HCT116 (cell line): Measurements from ENCODE around the gene WDR37. TPM values are rescaled to one million over a fixed set of nuclear protein-coding genes. Genes with fewer than 3 reads are reported as not detected.

ENCODE experiments used
- ATAC-seq: fragments of 200-7000 bp; cut with Tn5 transposase; 2 replicates; pipeline ENCODE4 v1.9.1; 2020; ENCODE audit warnings: mild to moderate bottlenecking, moderate library complexity
- BruUV-seq: library from RNA; stranded (reverse); fragments of 400-500 nt; replicated peaks from 2 replicates; lab custom pipeline; 2021; lab: Mats Ljungman, UMichigan
- CTCF ChIA-PET: fragments of 300-600 bp; sonication (Branson Sonifier 250); formaldehyde crosslinking; loops from one replicate; lab custom pipeline; 2021; ENCODE audit warnings: antibody characterized with exemption; lab: Charles Lee
- POLR2A ChIA-PET: fragments of 300-600, 350-600 bp; sonication (Branson Sonifier 250); formaldehyde crosslinking; loops from one replicate; lab custom pipeline; 2021; ENCODE audit warnings: antibody characterized with exemption; lab: Charles Lee
- RAD21 ChIA-PET, 2 experiments: fragments of 300-600 bp; sonication (Branson Sonifier 250); formaldehyde crosslinking; loops; one replicate each; lab custom pipeline; 2023; ENCODE audit warnings: low total read pairs in 2 of 2; ENCODE audit not compliant: uncharacterized antibody in 2 of 2, unreplicated experiment in 2 of 2, low non-redundant PET in 1 of 2; lab: Charles Lee
- DNase-seq: peaks from one replicate; pipeline ENCODE4 v3.0.0-alpha.2; 2010; ENCODE audit warnings: low read depth, low spot score
- H2AFZ ChIP-seq: fragments of 200-600 bp; shearing (Covaris generic), sonication (generic); 2 replicates; pipeline ENCODE4 v1.6.1; 2017; ENCODE audit warnings: low read depth, mixed run types, mixed read lengths, antibody characterized with exemption, low read length; ENCODE audit not compliant: poor library complexity, severe bottlenecking
- H3K27ac ChIP-seq: 2 replicates; pipeline ENCODE4 v1.5.1; 2012; ENCODE audit warnings: low read depth, low read length
- H3K27me3 ChIP-seq: fragments of 200-600 bp; sonication (generic); 2 replicates; pipeline ENCODE4 v1.6.1; 2016; ENCODE audit warnings: mixed run types, low read length, mixed read lengths; ENCODE audit not compliant: insufficient read depth
- H3K36me3 ChIP-seq, 2 experiments: fragments of 200-500 bp in 1 of 2; fragments of 200-600 bp in 1 of 2; sonication (Bioruptor generic) in 1 of 2; sonication (generic) in 1 of 2; 2 replicates each; pipeline versions ENCODE4 v1.5.1 to v1.6.1; 2014 to 2016; ENCODE audit warnings: low read length in 2 of 2, inconsistent platforms in 1 of 2, mixed read lengths in 1 of 2, mixed run types in 1 of 2; ENCODE audit not compliant: insufficient read depth in 2 of 2, control insufficient read depth in 1 of 2
- H3K4me1 ChIP-seq, 2 experiments: fragments of 200-600 bp in 1 of 2; sonication (generic) in 1 of 2; 2 replicates each; pipeline versions ENCODE4 v1.5.1 to v1.6.1; 2012 to 2017; ENCODE audit warnings: low read length in 2 of 2, inconsistent platforms in 1 of 2, mild to moderate bottlenecking in 1 of 2, mixed read lengths in 1 of 2, mixed run types in 1 of 2, moderate library complexity in 1 of 2; ENCODE audit not compliant: insufficient read depth in 2 of 2, control insufficient read depth in 1 of 2
- H3K4me2 ChIP-seq: fragments of 200-600 bp; sonication (generic); 2 replicates; pipeline ENCODE4 v1.6.1; 2017; ENCODE audit warnings: mixed run types, low read length, mixed read lengths
- H3K4me3 ChIP-seq, 2 experiments: fragments of 200-600 bp in 1 of 2; sonication (generic) in 1 of 2; replicated peaks in 1 of 2; 2 replicates each; pipeline ENCODE4 v1.5.1; 2011 to 2016; ENCODE audit warnings: low read length in 2 of 2, control low read depth in 1 of 2, low read depth in 1 of 2, mild to moderate bottlenecking in 1 of 2, mixed read lengths in 1 of 2, mixed run types in 1 of 2
- H3K79me2 ChIP-seq: fragments of 200-600 bp; sonication (generic); 2 replicates; pipeline ENCODE4 v1.6.1; 2017; ENCODE audit warnings: mild to moderate bottlenecking, mixed run types, low read length, moderate library complexity, mixed read lengths; ENCODE audit not compliant: insufficient read depth
- H3K9ac ChIP-seq: fragments of 200-600 bp; sonication (generic); 2 replicates; pipeline ENCODE4 v1.6.1; 2016; ENCODE audit warnings: low read length, mixed read lengths
- H3K9me2 ChIP-seq: fragments of 200-600 bp; sonication (generic), shearing (Covaris generic); 2 replicates; pipeline ENCODE4 v1.6.1; 2017; ENCODE audit warnings: mixed run types, mild to moderate bottlenecking, moderate library complexity; ENCODE audit not compliant: insufficient read depth
- H3K9me3 ChIP-seq, 2 experiments: fragments of 200-500 bp in 1 of 2; fragments of 200-600 bp in 1 of 2; sonication (Bioruptor generic) in 1 of 2; sonication (generic) in 1 of 2; 2 replicates each; pipeline ENCODE4 v1.6.1; 2014 to 2017; ENCODE audit warnings: low read length in 2 of 2, mixed read lengths in 2 of 2, inconsistent platforms in 1 of 2, low read depth in 1 of 2, mild to moderate bottlenecking in 1 of 2, mixed run types in 1 of 2, moderate library complexity in 1 of 2; ENCODE audit not compliant: control insufficient read depth in 1 of 2, insufficient read depth in 1 of 2
- H4K20me1 ChIP-seq: fragments of 200-600 bp; sonication (generic), shearing (Covaris generic); 2 replicates; pipeline ENCODE4 v1.6.1; 2017; ENCODE audit warnings: mixed run types, mild to moderate bottlenecking, moderate library complexity; ENCODE audit not compliant: insufficient read depth
- CBX3 ChIP-seq: IDR thresholded peaks from 2 replicates; pipeline ENCODE4 v1.6.1; 2012; ENCODE audit warnings: low read depth
- EZH2phosphoT487 ChIP-seq: fragments of 200-600 bp; IDR thresholded peaks from 2 replicates; pipeline ENCODE4 v1.6.1; 2018; ENCODE audit warnings: antibody characterized with exemption, borderline replicate concordance
- FOSL1 ChIP-seq: IDR thresholded peaks from 2 replicates; pipeline ENCODE4 v1.6.1; 2012; ENCODE audit warnings: low read depth
- POLR2A ChIP-seq: IDR thresholded peaks from 2 replicates; pipeline ENCODE4 v1.7.0; 2011; ENCODE audit warnings: borderline replicate concordance; ENCODE audit not compliant: insufficient read depth, insufficient read length; ENCODE audit errors: extremely low read depth
- POLR2AphosphoS5 ChIP-seq: IDR thresholded peaks from 2 replicates; pipeline ENCODE4 v1.6.1; 2011; ENCODE audit warnings: mild to moderate bottlenecking, low read depth, low read length, moderate library complexity
- RAD21 ChIP-seq: IDR thresholded peaks from 2 replicates; pipeline ENCODE4 v1.6.1; 2012; ENCODE audit warnings: low read depth, mild to moderate bottlenecking
- TCF7L2 ChIP-seq: IDR thresholded peaks from 2 replicates; pipeline ENCODE4 v1.7.0; 2011; ENCODE audit warnings: borderline replicate concordance, inconsistent platforms; ENCODE audit not compliant: insufficient read depth, insufficient read length; ENCODE audit errors: extremely low read depth
- intact Hi-C: fragments of 100-400 bp; cut with micrococcal nuclease; formaldehyde crosslinking; loops from 2 replicates; pipeline ENCODE4 v1.10.0; 2022
- total RNA-seq: library from RNA; stranded (reverse); gene quantifications from one replicate; pipeline ENCODE4 v1.2.1, GENCODE V29; 2021; ENCODE audit not compliant: unreplicated experiment
- TF ChIP-seq, protein P1 (sequence below): IDR thresholded peaks from 2 replicates; pipeline ENCODE4 v1.6.1; 2012; ENCODE audit warnings: low read depth
- TF ChIP-seq, protein P2 (sequence below): IDR thresholded peaks from 2 replicates; pipeline ENCODE4 v1.6.1; 2012

WDR37 gene
- total RNA-seq, 1 experiment from 2014 or later: 9.1 TPM

DNA sequence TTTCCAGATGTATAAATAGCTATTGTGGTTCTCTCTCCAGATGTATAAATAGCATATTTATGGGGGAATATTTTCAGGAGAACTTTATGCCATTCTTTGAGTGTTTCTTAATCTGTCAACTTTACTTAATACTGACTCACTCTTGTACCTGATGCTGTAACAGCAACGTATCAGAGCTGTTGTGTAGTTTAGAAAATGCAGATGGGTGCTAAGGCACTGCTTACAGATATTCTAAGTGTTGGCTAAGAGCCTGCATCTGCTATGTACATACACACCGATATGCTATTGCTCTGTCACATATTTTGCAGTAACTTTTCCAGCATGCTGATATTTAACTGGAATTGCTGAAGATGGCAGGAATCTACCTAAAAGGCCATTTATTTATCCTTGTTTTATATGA lies 71.9 kb downstream of the WDR37 start (continued):
- TF ChIP-seq, protein P1, sequence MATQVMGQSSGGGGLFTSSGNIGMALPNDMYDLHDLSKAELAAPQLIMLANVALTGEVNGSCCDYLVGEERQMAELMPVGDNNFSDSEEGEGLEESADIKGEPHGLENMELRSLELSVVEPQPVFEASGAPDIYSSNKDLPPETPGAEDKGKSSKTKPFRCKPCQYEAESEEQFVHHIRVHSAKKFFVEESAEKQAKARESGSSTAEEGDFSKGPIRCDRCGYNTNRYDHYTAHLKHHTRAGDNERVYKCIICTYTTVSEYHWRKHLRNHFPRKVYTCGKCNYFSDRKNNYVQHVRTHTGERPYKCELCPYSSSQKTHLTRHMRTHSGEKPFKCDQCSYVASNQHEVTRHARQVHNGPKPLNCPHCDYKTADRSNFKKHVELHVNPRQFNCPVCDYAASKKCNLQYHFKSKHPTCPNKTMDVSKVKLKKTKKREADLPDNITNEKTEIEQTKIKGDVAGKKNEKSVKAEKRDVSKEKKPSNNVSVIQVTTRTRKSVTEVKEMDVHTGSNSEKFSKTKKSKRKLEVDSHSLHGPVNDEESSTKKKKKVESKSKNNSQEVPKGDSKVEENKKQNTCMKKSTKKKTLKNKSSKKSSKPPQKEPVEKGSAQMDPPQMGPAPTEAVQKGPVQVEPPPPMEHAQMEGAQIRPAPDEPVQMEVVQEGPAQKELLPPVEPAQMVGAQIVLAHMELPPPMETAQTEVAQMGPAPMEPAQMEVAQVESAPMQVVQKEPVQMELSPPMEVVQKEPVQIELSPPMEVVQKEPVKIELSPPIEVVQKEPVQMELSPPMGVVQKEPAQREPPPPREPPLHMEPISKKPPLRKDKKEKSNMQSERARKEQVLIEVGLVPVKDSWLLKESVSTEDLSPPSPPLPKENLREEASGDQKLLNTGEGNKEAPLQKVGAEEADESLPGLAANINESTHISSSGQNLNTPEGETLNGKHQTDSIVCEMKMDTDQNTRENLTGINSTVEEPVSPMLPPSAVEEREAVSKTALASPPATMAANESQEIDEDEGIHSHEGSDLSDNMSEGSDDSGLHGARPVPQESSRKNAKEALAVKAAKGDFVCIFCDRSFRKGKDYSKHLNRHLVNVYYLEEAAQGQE: no peak
- TF ChIP-seq, protein P2, sequence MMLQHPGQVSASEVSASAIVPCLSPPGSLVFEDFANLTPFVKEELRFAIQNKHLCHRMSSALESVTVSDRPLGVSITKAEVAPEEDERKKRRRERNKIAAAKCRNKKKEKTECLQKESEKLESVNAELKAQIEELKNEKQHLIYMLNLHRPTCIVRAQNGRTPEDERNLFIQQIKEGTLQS: no peak
- TF ChIP-seq POLR2AphosphoS5 (no peak), FOSL1 (no peak), EZH2phosphoT487 (no peak), CBX3 (no peak), POLR2A (no peak)

DNA sequence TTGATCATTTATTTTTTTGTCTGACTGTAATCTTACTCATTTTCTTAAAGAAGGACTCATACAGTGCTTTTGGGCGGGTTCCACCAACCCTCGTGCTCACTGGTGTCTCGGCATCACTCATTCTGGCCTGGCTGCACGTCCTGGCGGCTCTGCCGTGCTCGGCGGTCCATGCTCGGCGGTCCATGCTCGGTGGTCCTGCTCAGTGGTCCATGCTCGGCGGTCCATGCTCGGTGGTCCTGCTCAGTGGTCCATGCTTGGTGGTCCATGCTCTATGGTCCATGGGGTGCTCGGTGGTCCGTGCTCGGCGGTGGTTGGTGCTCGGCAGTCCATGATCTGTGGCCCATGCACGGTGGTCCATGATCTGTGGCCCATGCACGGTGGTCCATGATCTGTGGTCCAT lies 72.5 kb downstream of the WDR37 start:
- Histone ChIP-seq H3K9me3 (no peaks in the 10 kb centered on the region), H3K9ac (no peak overlapping the region), H4K20me1 (no peaks in the 10 kb centered on the region), H3K27me3 (no peaks in the 10 kb centered on the region), H3K27ac (no peak overlapping the region), H3K79me2 (0 out of 2 replicates have a peak, but pooled peaks cover 2% of the 10 kb centered on the region), H3K4me2 (no peak overlapping the region), H2AFZ (no peak overlapping the region), H3K4me3 (no peak overlapping the region), H3K36me3 (peaks cover 4 to 8% of the 10 kb centered on the region in 2 experiments; a peak in 3 of 4 replicates), H3K4me1 (no peaks in the 10 kb centered on the region), H3K9me2 (no peaks in the 10 kb centered on the region)
- TF ChIP-seq CBX3: no peak
- no peak for TF ChIP-seq EZH2phosphoT487
- no peak for TF ChIP-seq POLR2AphosphoS5
- TF ChIP-seq, protein P1: no peak
- TF ChIP-seq TCF7L2: no peak
- no peak for TF ChIP-seq RAD21
- CTCF ChIA-PET: no interaction called here
- RAD21 ChIA-PET: no interaction called here
- intact Hi-C loops: no loop called here
- POLR2A ChIA-PET: no interaction called here
- no TSS peak for BruUV-seq
- ATAC-seq (no peak), DNase-seq (no peak)
